HUES48 (cell line): ENCODE data around the gene GFER.

Source experiments
- H3K27ac ChIP-seq: one replicate; pipeline ENCODE4 v1.7.0; 2013; ENCODE audit warnings: low read depth, low read length, inconsistent platforms
- H3K27me3 ChIP-seq: 2 replicates; pipeline ENCODE4 v1.6.1; 2013; ENCODE audit warnings: mild to moderate bottlenecking, low read length; ENCODE audit not compliant: control insufficient read depth, insufficient read depth
- H3K36me3 ChIP-seq: 2 replicates; pipeline ENCODE4 v1.6.1; 2013; ENCODE audit warnings: low read length; ENCODE audit not compliant: control insufficient read depth, insufficient read depth
- H3K4me1 ChIP-seq: 2 replicates; pipeline ENCODE4 v1.6.1; 2013; ENCODE audit warnings: mild to moderate bottlenecking, low read length; ENCODE audit not compliant: control insufficient read depth, insufficient read depth
- H3K4me3 ChIP-seq: 2 replicates; pipeline ENCODE4 v1.5.1; 2013; ENCODE audit warnings: mild to moderate bottlenecking, low read depth, low read length
- H3K9ac ChIP-seq: 2 replicates; pipeline ENCODE4 v1.6.1; 2013; ENCODE audit warnings: mild to moderate bottlenecking, low read depth, low read length, moderate library complexity
- H3K9me3 ChIP-seq: 2 replicates; pipeline ENCODE4 v1.6.1; 2013; ENCODE audit warnings: low read length; ENCODE audit not compliant: control insufficient read depth, insufficient read depth

The GFER gene

DNA sequence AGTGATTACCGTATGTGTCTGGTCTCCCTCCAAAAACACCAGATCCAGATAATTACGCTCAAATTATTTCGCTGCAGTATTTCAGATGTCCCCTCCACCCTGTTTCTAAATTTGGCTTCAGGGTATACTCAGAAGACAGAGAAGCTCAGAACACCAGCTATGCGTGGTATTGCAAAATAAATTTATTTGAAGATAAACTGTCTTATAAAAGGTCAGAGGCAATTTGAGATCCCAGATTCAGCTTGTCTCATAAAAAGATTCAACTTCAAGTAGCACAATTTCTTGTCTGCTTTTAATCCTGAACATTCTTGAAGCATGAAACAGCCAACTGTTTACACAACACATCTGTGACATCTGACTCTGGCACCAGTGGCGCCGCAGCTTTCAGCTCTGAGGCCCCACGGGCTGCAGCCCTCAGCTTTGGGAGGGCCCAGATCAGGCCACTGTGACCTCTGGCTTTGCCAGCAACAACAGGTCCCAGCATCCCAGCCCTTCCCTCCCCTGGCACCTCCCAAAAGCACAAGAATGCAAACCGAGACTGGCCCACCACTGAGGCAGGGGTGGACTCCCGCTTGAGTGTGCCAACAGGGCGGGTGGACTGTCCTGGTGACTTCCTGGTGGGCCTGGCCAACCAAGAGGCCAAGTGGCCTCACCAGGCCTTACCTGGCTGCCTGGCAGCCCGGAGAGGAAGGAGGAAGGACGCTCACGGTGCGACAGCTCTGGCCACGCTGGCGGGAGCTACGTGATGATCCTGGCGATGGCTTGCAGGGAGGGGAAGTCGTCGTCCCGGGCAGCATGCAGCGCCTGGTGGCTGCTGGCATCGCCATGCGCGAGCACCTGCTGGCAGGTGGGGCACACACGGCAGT lies 13.7 kb downstream of the GFER start:
- Histone ChIP-seq H3K4me3 (no peak overlapping the region), H3K36me3 (peaks cover 60% of the 10 kb centered on the region), H3K9me3 (no peaks in the 10 kb centered on the region), H3K27ac (no peak overlapping the region), H3K27me3 (no peaks in the 10 kb centered on the region), H3K9ac (no peak overlapping the region), H3K4me1 (no peaks in the 10 kb centered on the region)

DNA sequence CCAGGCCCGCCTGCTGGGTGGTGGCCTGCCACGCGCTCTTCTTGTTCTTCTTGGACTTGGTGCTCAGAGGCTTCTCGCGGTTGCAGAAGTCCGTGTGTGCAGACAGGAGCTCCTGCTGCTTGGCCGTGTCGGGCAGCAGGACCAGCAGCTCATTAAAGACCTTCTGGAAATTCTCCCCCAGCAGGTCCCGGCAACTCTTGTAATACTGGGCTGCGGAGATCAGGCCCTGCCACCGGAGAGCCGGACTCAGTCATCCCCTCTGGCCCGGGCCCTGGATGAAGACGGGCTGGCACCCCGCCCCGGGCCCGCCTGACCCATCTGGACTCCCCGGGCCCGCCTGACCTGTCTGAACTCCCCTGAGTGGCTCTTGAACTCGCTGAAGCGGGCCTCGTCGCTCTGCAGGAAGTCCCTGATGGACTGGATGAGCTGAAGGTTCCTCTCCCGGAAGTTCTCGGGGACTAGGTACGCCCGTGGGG lies 14.4 kb downstream of the GFER start:
- H3K9ac ChIP-seq: no peak overlapping the region
- H3K4me3 ChIP-seq: no peak overlapping the region
- peaks cover 67% of the 10 kb centered on the region for H3K36me3 ChIP-seq
- no peak overlapping the region for H3K27ac ChIP-seq
- H3K27me3 ChIP-seq: no peaks in the 10 kb centered on the region
- H3K9me3 ChIP-seq: no peaks in the 10 kb centered on the region
- no peaks in the 10 kb centered on the region for H3K4me1 ChIP-seq

DNA sequence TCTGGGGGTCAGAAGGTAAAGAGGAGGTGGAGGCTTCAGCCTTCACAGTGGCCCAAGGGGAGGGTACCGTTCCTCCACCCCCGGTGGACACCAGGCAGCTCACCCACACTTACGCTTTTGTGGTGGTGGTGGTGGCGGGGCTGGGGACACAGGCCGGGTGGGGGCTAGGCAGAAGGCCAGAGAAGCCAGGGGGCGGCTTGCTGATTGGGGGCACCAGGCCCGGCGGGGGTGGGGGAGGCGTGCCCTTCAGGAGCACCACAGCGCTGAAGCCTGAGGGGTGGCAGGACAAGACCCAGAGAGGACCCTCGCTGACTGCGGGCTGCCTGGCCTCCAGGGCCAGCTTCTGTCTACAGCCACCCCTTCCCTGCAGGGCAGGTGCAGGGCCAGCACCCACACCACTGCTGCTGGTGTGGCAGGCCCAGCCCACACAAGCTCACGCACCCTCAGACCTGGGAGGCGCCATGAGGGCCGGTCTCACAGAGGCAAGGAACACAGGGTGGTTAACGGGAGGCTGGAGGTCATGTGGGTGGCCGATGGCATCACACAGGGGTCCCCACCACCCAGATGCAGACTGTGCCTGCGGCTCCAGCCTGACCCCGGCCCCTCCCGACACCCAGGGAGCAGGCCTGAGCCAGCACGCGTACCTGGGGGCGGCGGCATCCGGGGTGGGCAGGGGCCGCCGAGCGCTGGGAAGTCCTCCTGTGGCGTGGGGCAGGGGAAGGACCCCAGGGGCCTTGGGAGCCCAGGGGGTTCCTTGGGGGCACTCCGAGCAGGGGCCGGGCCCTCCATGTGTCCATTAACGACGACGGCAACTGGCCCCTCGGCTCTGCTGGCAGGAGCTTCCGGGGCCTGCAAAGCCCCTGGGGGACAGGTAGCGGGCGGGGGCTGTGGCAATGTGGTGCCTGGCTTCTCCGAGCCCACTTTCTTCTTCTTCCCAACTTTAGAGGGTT lies 15.1 kb downstream of the GFER start:
- peaks cover 68% of the 10 kb centered on the region for H3K36me3 ChIP-seq
- peaks cover 1% of the 10 kb centered on the region; the same call in 1 of the 2 replicates for H3K4me1 ChIP-seq
- H3K27ac ChIP-seq: no peak overlapping the region

DNA sequence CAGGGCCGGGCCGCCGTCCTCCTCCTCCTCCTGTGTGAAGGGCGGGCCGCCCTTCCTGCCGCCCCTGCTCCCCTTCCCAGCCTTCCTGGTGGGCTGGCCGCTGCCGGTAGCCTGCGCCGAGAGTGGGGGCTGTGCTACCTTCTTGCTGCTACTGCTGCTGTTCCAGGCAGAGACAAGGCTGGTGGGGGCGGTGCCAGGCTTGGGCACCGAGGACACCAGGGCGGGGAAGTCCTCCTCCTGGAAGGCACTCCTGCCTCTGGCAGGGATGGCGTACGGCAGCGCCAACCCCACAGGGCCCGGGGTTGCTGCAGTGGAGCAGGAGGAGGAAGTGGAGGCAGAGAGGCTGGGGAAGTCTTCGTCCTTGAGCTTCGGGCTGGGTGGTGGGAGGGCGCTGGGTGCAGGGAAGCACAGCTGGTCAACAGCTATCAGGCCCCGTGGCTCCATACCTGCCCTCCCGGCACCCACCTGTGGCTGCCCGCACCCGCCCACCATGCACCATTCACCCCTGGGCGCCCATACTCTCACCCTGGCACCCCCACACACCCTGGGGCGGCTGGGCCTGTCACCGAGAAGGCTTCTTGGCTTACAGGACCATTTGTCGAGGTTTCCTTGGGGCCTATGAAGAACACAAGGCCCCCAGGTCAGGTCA lies 16.0 kb downstream of the GFER start:
- H3K4me1 ChIP-seq: peaks cover 8% of the 10 kb centered on the region; the same call in 1 of the 2 replicates
- peaks cover 68% of the 10 kb centered on the region for H3K36me3 ChIP-seq
- H3K27me3 ChIP-seq: no peaks in the 10 kb centered on the region
- H3K27ac ChIP-seq: no peak overlapping the region
- H3K9ac ChIP-seq: no peak overlapping the region
- H3K9me3 ChIP-seq: no peaks in the 10 kb centered on the region
- no peak overlapping the region for H3K4me3 ChIP-seq

More for the DNA sequence above, 15.1 kb downstream of the GFER start:
- Histone ChIP-seq H3K9ac (no peak overlapping the region), H3K4me3 (no peak overlapping the region), H3K27me3 (no peaks in the 10 kb centered on the region), H3K9me3 (no peaks in the 10 kb centered on the region)

DNA sequence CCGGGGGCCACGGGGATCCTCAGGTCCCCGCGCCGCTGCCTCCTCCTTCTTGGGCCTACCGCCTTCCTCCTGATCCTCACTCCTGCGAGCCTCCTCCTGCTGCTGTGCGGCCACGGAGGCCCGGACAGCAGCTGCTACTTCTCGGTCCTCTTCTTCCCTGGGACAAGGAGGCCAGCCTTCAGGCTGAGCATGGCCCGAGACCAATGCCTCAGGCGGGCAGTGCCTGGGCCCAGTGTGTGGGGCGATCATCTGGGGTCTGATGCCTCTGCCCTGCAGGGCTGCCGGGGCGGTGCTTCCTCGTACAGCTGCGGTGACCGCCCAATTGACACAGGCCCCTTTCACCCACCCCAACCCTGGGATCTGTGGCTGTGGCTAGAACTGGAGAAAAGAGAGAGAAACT lies 17.0 kb downstream of the GFER start:
- peaks cover 8% of the 10 kb centered on the region; the same call in 1 of the 2 replicates for H3K4me1 ChIP-seq
- H3K4me3 ChIP-seq: no peak overlapping the region
- no peaks in the 10 kb centered on the region for H3K27me3 ChIP-seq
- peaks cover 68% of the 10 kb centered on the region for H3K36me3 ChIP-seq
- H3K27ac ChIP-seq: no peak overlapping the region
- H3K9me3 ChIP-seq: no peaks in the 10 kb centered on the region
- no peak overlapping the region for H3K9ac ChIP-seq

DNA sequence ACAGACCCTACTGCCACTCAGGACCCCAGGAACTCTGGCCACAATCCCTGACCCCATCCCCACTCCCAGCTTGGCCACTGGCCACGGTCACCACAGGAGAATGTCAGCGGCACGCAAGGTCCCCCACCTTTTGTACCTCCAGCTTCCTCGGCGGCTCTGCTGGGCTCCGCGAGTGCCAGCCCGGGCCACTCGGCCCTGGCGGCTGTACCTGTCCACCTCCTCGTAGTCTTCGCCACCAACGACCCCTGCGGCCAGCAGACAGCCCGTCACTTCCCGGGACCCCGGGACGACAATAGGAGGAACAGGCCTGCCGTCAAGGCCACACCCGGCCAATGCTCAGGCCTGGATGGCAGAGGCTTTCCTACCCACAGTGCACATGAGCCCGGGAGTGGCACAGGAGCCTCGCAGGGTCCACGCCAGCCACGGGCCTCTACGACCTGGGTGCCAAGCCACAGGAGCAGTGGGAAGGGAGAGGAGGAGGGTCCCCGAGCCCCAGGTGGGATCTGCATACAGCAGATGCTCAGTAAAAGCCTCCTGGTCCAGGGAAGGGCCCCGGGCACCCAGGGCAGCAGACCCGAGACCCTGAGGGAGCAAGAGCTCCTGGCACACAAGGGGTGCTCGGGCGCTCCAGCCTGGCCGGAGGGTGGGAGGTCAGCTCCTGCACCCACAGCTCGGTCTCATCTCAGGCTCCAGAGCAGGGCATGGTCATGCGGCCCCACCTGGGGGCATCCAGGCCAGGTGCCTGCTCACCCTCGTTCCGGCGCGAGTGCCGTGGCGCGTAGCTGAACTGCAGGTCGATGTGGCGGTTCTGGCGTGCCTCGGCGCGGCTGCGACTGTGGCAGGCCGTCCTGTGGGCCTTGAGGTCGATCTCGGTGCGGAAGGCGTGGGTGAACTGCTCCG lies 17.7 kb downstream of the GFER start:
- Histone ChIP-seq H3K9me3 (no peaks in the 10 kb centered on the region), H3K9ac (no peak overlapping the region), H3K27ac (no peak overlapping the region), H3K27me3 (no peaks in the 10 kb centered on the region), H3K4me1 (peaks cover 8% of the 10 kb centered on the region; the same call in 1 of the 2 replicates), H3K4me3 (no peak overlapping the region), H3K36me3 (peaks cover 66% of the 10 kb centered on the region)

DNA sequence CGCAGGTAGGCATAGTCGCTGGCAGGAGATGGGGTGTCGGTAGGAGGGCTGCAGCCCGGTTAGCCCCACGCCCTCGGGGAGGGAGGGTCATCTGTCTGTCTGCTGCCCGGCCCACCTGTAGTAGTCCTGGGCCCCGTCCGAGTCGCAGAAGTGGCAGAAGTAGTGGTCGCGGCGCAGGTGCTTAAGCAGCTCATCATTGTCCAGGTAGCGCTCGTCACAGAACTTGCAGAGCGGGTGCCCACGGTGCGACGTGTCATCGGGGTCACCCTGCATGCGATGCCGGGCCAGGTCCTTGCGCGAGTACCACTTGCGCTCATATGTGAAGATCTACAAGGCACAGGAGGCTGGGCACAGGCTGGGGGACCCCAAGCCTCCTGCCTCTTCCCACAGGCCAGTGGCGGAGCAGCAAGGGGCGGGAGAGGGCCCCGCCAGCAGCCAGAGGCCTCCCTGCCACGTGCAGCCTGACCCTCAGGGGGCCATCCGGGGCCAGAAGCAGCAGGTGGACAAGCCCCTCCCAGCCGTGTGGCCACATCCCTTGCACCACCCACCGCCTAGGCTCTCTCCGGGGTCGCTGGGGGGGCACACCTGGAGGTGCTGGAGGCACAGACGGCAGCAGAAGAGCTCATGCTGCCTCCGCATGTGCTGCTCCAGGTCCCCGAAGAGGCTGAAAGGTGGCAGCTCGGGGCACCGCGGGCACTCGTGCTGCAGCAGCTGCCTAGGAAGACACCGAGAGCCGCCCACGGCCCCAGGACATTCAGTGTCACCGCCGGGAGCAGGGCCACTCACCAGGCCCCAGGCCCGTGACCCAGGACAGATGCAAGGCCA lies 18.6 kb downstream of the GFER start:
- no peak overlapping the region for H3K9ac ChIP-seq
- peaks cover 58% of the 10 kb centered on the region for H3K36me3 ChIP-seq
- H3K27me3 ChIP-seq: no peaks in the 10 kb centered on the region
- no peak overlapping the region for H3K27ac ChIP-seq
- peaks cover 10% of the 10 kb centered on the region; the same call in 1 of the 2 replicates for H3K4me1 ChIP-seq
- no peak overlapping the region for H3K4me3 ChIP-seq
- H3K9me3 ChIP-seq: no peaks in the 10 kb centered on the region

DNA sequence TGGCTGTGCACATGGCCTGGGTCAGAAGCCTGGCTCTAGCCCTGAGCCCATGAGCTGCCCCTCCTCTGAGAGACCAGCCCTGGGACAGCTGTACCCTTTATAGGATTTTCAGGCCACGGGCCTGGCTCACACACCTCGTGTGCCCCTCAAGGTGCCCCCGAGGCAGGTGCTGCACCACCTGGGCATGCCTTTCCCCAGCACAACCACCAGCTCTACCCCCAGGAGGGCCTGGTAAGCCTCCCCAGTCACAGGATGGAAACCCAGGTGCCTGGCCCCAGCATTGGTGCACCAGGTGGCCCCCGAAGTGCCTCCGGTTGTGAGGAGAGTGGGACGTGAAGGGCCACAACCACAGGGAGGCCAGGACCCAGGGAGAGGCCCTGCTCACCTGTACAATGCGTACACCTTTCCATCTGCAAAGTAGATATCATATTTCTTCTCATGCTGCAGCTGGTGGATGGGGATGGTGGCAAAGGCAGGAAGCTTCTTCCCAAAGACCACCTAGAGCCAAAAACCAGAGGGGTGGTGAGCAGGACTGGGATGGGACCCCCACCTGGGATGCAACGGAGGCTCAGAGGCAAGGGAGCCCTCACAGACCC lies 19.3 kb downstream of the GFER start:
- Histone ChIP-seq H3K27me3 (no peaks in the 10 kb centered on the region), H3K4me3 (no peak overlapping the region), H3K27ac (no peak overlapping the region), H3K4me1 (peaks cover 17% of the 10 kb centered on the region), H3K9me3 (no peaks in the 10 kb centered on the region), H3K36me3 (peaks cover 56% of the 10 kb centered on the region), H3K9ac (no peak overlapping the region)
